Suprapubic skin (tissue), 4 donors: ENCODE measurements around the gene LRP1B. TPM values are rescaled to one million over a fixed set of nuclear protein-coding genes. Genes with fewer than 3 reads are reported as not detected.

Experiments used
- DNase-seq, 2 donors: peaks; one replicate each; pipeline ENCODE4 v3.0.0-alpha.2; 2019; ENCODE audit warnings: low spot score in 2 of 2
- H3K27ac ChIP-seq: fragments of 200-600 bp; sonication (generic); one replicate; pipeline ENCODE4 v1.5.1; 2019
- H3K27me3 ChIP-seq: fragments of 200-600 bp; sonication (generic); one replicate; pipeline ENCODE4 v1.5.1; 2019
- H3K36me3 ChIP-seq: fragments of 200-600 bp; sonication (generic); one replicate; pipeline ENCODE4 v1.5.1; 2019
- H3K4me1 ChIP-seq: fragments of 200-600 bp; sonication (generic); one replicate; pipeline ENCODE4 v1.5.1; 2019
- H3K4me3 ChIP-seq: fragments of 200-600 bp; sonication (generic); one replicate; pipeline ENCODE4 v1.5.1; 2019; ENCODE audit warnings: mild to moderate bottlenecking
- H3K9me3 ChIP-seq: fragments of 200-600 bp; sonication (generic); one replicate; pipeline ENCODE4 v1.5.1; 2019
- EP300 ChIP-seq: sonication (generic); formaldehyde crosslinking; IDR thresholded peaks from one replicate; pipeline ENCODE4 v1.6.1; 2017; ENCODE audit warnings: antibody characterized with exemption
- POLR2A ChIP-seq, 2 donors: fragments of 450-650 bp; IDR thresholded peaks; one replicate each; pipeline ENCODE4 v1.6.1; 2017; ENCODE audit warnings: antibody characterized with exemption in 2 of 2, mild to moderate bottlenecking in 2 of 2, moderate library complexity in 2 of 2
- POLR2AphosphoS5 ChIP-seq, 3 donors: sonication (generic); formaldehyde crosslinking; IDR thresholded peaks; one replicate each; pipeline ENCODE4 v1.6.1; 2017; ENCODE audit warnings: antibody characterized with exemption in 3 of 3
- WGBS: methylation state at CpG from one replicate; pipeline ENCODE4 v1.1.5; 2018; 5-methylcytosine and 5-hydroxymethylcytosine counted together
- total RNA-seq, 4 donors: library from RNA; depleted of rRNA; stranded (reverse); fragments of >200 nt; gene quantifications; one replicate each; pipeline ENCODE4 v1.1.0, GENCODE V29; 2016
- TF ChIP-seq, protein P1 (sequence below), 2 donors: fragments of 200-600 bp in 1 of 2; fragments of 450-650 bp in 1 of 2; sonication (generic) in 1 of 2; IDR thresholded peaks; one replicate each; pipeline ENCODE4 v1.5.1; 2016 to 2019; ENCODE audit warnings: antibody characterized with exemption in 2 of 2, mild to moderate bottlenecking in 1 of 2, moderate library complexity in 1 of 2

The LRP1B gene
- total RNA-seq, 4 donors from 2014 or later = 0.11 to 2.7 (median 1.3) TPM

DNA sequence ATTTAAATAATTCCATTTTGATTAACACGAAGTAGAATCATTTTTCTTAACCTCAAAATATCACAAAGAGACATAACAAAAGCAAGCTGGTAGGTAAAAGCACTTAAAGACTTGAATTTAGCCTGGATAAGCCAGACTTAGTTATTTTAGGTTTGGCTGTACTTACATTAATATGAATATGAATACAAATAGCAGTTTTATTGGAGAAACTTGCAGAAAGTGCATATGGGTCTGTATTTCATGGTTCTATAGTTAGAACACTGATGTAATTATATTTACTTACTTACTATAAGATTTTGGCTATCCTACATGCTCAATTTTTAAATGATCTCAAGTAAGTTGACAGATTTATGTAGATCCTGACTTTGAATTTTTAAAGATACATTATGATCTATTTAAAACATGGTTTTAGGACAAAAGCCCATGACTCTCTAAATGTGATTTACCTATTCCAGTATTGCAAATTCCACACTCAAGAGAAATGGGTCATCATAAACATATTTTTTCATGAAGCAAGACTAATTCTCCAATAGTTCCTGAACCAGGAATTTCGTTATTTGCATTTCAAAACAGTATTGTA, 1775.2 kb downstream of the LRP1B start:
- DNase-seq = no peak

DNA sequence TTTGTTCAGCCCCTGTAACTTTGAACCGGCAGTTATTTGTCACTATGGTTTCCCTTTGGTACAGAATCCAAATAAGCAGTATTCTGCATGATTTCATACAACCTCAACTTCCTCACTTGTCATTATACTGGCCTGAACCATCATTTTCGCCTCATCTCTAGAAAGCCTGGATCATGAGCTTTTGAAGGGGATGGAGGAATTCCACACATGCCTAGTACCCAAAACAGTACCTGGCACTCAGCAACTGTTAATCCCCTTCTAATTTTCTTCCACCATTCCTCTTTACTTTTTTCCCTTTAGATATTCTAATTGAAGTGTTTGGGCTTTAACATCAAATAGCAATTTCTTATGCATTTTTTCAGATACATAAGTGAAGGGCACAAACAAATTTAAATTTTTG, 1776.3 kb downstream of the LRP1B start:
- WGBS = 89% methylated on average over 2 of the region's 2 CpGs
- TF ChIP-seq POLR2AphosphoS5 (IDR thresholded peaks at IDR 0.05) (no peak), POLR2A (IDR thresholded peaks at IDR 0.05) (no peak), EP300 (no peak)
- TF ChIP-seq, protein P1, sequence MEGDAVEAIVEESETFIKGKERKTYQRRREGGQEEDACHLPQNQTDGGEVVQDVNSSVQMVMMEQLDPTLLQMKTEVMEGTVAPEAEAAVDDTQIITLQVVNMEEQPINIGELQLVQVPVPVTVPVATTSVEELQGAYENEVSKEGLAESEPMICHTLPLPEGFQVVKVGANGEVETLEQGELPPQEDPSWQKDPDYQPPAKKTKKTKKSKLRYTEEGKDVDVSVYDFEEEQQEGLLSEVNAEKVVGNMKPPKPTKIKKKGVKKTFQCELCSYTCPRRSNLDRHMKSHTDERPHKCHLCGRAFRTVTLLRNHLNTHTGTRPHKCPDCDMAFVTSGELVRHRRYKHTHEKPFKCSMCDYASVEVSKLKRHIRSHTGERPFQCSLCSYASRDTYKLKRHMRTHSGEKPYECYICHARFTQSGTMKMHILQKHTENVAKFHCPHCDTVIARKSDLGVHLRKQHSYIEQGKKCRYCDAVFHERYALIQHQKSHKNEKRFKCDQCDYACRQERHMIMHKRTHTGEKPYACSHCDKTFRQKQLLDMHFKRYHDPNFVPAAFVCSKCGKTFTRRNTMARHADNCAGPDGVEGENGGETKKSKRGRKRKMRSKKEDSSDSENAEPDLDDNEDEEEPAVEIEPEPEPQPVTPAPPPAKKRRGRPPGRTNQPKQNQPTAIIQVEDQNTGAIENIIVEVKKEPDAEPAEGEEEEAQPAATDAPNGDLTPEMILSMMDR (IDR thresholded peaks at IDR 0.05) = no peak
- no peak for DNase-seq
- H3K36me3 ChIP-seq = no peaks in the 10 kb centered on the region
- H3K27ac ChIP-seq = no peak overlapping the region
- H3K9me3 ChIP-seq = no peaks in the 10 kb centered on the region
- no peaks in the 10 kb centered on the region for H3K27me3 ChIP-seq
- H3K4me3 ChIP-seq = no peak overlapping the region
- H3K4me1 ChIP-seq = no peaks in the 10 kb centered on the region

More for the DNA sequence above, 1775.2 kb downstream of the LRP1B start:
- no peaks in the 10 kb centered on the region for H3K9me3 ChIP-seq
- TF ChIP-seq EP300 = no peak
- no peak for TF ChIP-seq POLR2AphosphoS5 (IDR thresholded peaks at IDR 0.05)
- TF ChIP-seq, protein P1 (IDR thresholded peaks at IDR 0.05) = no peak
- no peak for TF ChIP-seq POLR2A (IDR thresholded peaks at IDR 0.05)
- 51% methylated on average over 2 of the region's 2 CpGs for WGBS
- H3K27ac ChIP-seq = no peak overlapping the region
- H3K4me3 ChIP-seq = no peak overlapping the region
- no peaks in the 10 kb centered on the region for H3K4me1 ChIP-seq
- no peaks in the 10 kb centered on the region for H3K36me3 ChIP-seq
- no peaks in the 10 kb centered on the region for H3K27me3 ChIP-seq

DNA sequence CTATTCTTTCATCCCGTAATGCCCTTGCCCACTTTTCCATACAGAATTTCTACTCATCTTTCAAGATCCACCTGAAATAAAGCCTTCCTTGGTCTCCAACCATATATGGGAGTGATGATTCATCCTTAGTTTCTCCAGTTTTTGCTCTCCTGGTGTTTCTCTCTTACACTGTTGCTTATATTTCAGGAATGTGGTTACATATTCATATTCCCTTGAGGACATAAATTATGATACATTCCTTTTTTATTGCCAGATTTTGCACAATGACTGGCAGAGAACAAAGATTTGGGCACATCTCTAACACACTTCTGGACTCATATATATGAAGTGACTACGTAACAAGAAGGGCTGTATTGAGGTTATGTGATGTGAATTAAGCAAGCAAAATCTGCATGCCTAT, 1777.3 kb downstream of the LRP1B start:
- Histone ChIP-seq H3K36me3 (no peaks in the 10 kb centered on the region), H3K27me3 (no peaks in the 10 kb centered on the region), H3K4me1 (no peaks in the 10 kb centered on the region), H3K9me3 (no peaks in the 10 kb centered on the region), H3K4me3 (no peak overlapping the region), H3K27ac (no peak overlapping the region)
- 26% methylated on average over 2 of the region's 2 CpGs for WGBS
- DNase-seq = no peak
- no peak for TF ChIP-seq POLR2A (IDR thresholded peaks at IDR 0.05)
- no peak for TF ChIP-seq EP300
- TF ChIP-seq, protein P1 (IDR thresholded peaks at IDR 0.05) = no peak
- TF ChIP-seq POLR2AphosphoS5 (IDR thresholded peaks at IDR 0.05) = no peak

DNA sequence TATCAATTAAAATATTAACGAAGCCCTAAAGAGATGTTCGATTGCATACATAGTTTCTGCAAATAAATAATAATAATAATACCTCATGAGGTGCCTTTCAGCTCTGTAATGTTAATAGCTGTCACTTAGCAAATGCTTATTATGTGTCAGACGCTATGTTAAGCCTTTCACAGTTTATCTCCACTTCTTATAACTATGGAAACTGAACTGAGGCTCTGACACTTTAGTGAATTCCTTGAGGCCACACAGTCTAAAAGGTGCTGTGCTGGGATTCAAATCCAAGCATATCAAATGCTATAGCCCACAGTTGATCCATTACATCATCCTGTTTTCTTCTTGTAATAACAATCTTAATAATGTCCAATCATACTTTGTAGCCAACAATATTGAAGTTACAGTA, 1779.1 kb downstream of the LRP1B start:
- WGBS = 81% methylated on average over 3 of the region's 3 CpGs
- no peak overlapping the region for H3K4me3 ChIP-seq

DNA sequence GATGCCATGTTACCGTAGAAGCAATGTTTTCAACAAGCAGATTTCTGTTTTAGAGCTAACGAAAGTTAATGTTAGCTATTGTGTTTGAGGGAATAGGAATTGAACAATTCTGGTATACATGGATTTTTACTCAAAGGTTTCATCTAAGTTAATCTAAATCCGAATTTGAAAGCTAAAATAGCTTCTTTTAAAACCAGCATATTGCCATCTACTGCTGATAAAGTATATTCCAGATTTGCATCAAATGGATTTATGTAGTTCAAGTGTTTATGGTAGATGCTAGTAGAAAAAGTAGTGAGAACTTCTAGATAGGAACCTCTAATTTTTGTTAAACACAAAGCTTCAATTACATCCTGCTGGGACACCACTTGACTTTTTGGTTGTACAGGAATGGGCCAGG, 1781.1 kb downstream of the LRP1B start:
- no peak for TF ChIP-seq POLR2AphosphoS5 (IDR thresholded peaks at IDR 0.05)
- TF ChIP-seq, protein P1 (IDR thresholded peaks at IDR 0.05) = no peak
- TF ChIP-seq POLR2A (IDR thresholded peaks at IDR 0.05) = no peak
- no peak for TF ChIP-seq EP300
- H3K36me3 ChIP-seq = no peaks in the 10 kb centered on the region
- H3K27me3 ChIP-seq = no peaks in the 10 kb centered on the region
- H3K9me3 ChIP-seq = no peaks in the 10 kb centered on the region
- no peak overlapping the region for H3K27ac ChIP-seq
- no peak overlapping the region for H3K4me3 ChIP-seq
- 70% methylated on average over 3 of the region's 3 CpGs for WGBS
- DNase-seq = no peak
- H3K4me1 ChIP-seq = no peaks in the 10 kb centered on the region

More for the DNA sequence above, 1779.1 kb downstream of the LRP1B start:
- Histone ChIP-seq H3K9me3 (no peaks in the 10 kb centered on the region), H3K27ac (no peak overlapping the region), H3K27me3 (no peaks in the 10 kb centered on the region), H3K4me1 (no peaks in the 10 kb centered on the region), H3K36me3 (no peaks in the 10 kb centered on the region)
- TF ChIP-seq, protein P1 (IDR thresholded peaks at IDR 0.05) = no peak
- TF ChIP-seq POLR2AphosphoS5 (IDR thresholded peaks at IDR 0.05) = no peak
- TF ChIP-seq POLR2A (IDR thresholded peaks at IDR 0.05) = no peak
- no peak for TF ChIP-seq EP300
- DNase-seq = no peak
